NCI-H524 (cell line): ENCODE data around the gene PRKAB2.
"Not testable (repeated sequence)": the region's sequence is repeated elsewhere in the genome, so short reads cannot be mapped to it uniquely, and the experiment has no call there.

Source experiments
- DNase-seq, 2 experiments: peaks; one replicate each; lab custom pipeline; 2025; lab: John Stamatoyannopoulos, UW

The PRKAB2 gene

GRCh38 chr1:147171399-147172167 is 687 bp downstream of the PRKAB2 start:
- peak in 1 of 2 experiments; percentile 37 for DNase-seq

GRCh38 chr1:147169840-147170674 is 2.2 kb downstream of the PRKAB2 start:
- no peak for DNase-seq

- DNase-seq = no peak
Observed at GRCh38 chr1:147169171-147169570, 3.1 kb downstream of the PRKAB2 start.

GRCh38 chr1:147168626-147169058 is 3.6 kb downstream of the PRKAB2 start:
- DNase-seq = peak in 1 of 2 experiments; percentile 50

GRCh38 chr1:147167365-147167764 is 4.9 kb downstream of the PRKAB2 start:
- no peak for DNase-seq

- DNase-seq = no peak
Observed at GRCh38 chr1:147163019-147163418, 9.3 kb downstream of the PRKAB2 start.

GRCh38 chr1:147162093-147162492 is 10.2 kb downstream of the PRKAB2 start:
- no peak for DNase-seq

- DNase-seq = not testable (repeated sequence)
Observed at GRCh38 chr1:147157116-147157515, 15.2 kb downstream of the PRKAB2 start.

- peak in 1 of 2 experiments; percentile 0 for DNase-seq
Observed at GRCh38 chr1:147156642-147157041, 15.6 kb downstream of the PRKAB2 start.

GRCh38 chr1:147152772-147153171 is 19.5 kb downstream of the PRKAB2 start:
- no peak for DNase-seq

GRCh38 chr1:147151244-147151643 is 21.0 kb downstream of the PRKAB2 start:
- peak; percentile 1 to 2 for DNase-seq

- DNase-seq = no peak
Observed at GRCh38 chr1:147142886-147143285, 29.4 kb downstream of the PRKAB2 start.

- DNase-seq = not testable (repeated sequence)
Observed at GRCh38 chr1:147130721-147131120, 41.5 kb downstream of the PRKAB2 start.

GRCh38 chr1:147129116-147129873 is 43.0 kb downstream of the PRKAB2 start:
- DNase-seq = no peak

GRCh38 chr1:147124266-147124665 is 48.0 kb downstream of the PRKAB2 start:
- no peak for DNase-seq

GRCh38 chr1:147117109-147117508 is 55.2 kb downstream of the PRKAB2 start:
- no peak for DNase-seq

GRCh38 chr1:147115496-147115895 is 56.8 kb downstream of the PRKAB2 start:
- DNase-seq = no peak

- not testable (repeated sequence) for DNase-seq
Observed at GRCh38 chr1:147115079-147115478, 57.2 kb downstream of the PRKAB2 start.

GRCh38 chr1:147114353-147114752 is 57.9 kb downstream of the PRKAB2 start:
- DNase-seq = not testable (repeated sequence)

GRCh38 chr1:147111381-147112130 is 60.7 kb downstream of the PRKAB2 start:
- DNase-seq = no peak

GRCh38 chr1:147110872-147111271 is 61.4 kb downstream of the PRKAB2 start:
- DNase-seq = no peak
